Skeletal muscle tissue (tissue), 4 donors: ENCODE data around the gene FAM3B. TPM values are rescaled to one million over a fixed set of nuclear protein-coding genes. Genes with fewer than 3 reads are reported as not detected.

Experiments used
- H3K27ac ChIP-seq: one replicate; pipeline ENCODE4 v1.7.0; 2013; ENCODE audit warnings: mild to moderate bottlenecking, low read depth, low read length, inconsistent platforms
- H3K27me3 ChIP-seq, 3 donors: one replicate each; pipeline ENCODE4 v1.7.0; 2013; ENCODE audit warnings: low read length in 3 of 3; ENCODE audit not compliant: control insufficient read depth in 3 of 3, insufficient read depth in 3 of 3
- H3K36me3 ChIP-seq, 3 donors: one replicate each; pipeline ENCODE4 v1.7.0; 2013; ENCODE audit warnings: low read length in 3 of 3; ENCODE audit not compliant: control insufficient read depth in 3 of 3, insufficient read depth in 3 of 3
- H3K4me1 ChIP-seq, 3 donors: one replicate each; pipeline ENCODE4 v1.7.0; 2013; ENCODE audit warnings: low read length in 3 of 3, mild to moderate bottlenecking in 3 of 3; ENCODE audit not compliant: control insufficient read depth in 3 of 3, insufficient read depth in 3 of 3
- H3K4me3 ChIP-seq, 3 donors: one replicate each; pipeline ENCODE4 v1.7.0; 2013; ENCODE audit warnings: low read length in 3 of 3
- H3K9ac ChIP-seq, 3 donors: one replicate each; pipeline ENCODE4 v1.7.0; 2013; ENCODE audit warnings: low read length in 3 of 3, mild to moderate bottlenecking in 3 of 3, moderate library complexity in 2 of 3, low read depth in 1 of 3
- H3K9me3 ChIP-seq, 3 donors: one replicate each; pipeline ENCODE4 v1.7.0; 2013; ENCODE audit warnings: low read length in 3 of 3; ENCODE audit not compliant: control insufficient read depth in 3 of 3
- total RNA-seq: library from RNA; depleted of rRNA; stranded (reverse); fragments of >200 nt; gene quantifications from one replicate; pipeline ENCODE4 v1.2.3, GENCODE V29; 2014
- donor health status: Osteomylitis.

FAM3B gene
- total RNA-seq, 1 donor from 2014 or later, result not detected

DNA sequence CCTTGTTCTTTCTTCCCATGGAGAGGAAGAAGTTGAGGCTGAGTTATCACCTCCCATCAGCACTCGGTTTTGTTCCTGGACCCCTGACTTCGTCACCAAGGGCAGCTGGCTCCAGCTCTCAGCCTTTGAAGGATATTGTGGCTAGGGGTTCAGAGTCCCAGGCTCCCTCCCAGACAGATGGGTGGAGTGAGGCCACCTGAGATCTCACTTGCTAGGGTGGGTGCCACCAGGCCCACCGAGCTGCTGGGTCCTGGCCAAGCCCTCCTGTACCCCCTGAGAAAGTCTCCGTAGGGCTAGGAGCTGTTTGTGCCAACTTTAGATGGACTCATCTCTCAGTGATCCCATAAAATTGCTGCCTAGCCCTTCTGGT, 52.1 kb downstream of the FAM3B start:
- no peaks in the 10 kb centered on the region for H3K9me3 ChIP-seq
- peak overlapping the region; percentile 65 for H3K27ac ChIP-seq
- peaks cover 0 to 2% (median 0%) of the 10 kb centered on the region in 3 donors for H3K36me3 ChIP-seq
- peak overlapping the region in 2 of 3 donors; percentile 32 to 54 for H3K9ac ChIP-seq
- peak overlapping the region in 1 of 3 donors; percentile 49 for H3K4me3 ChIP-seq
- peaks cover 8 to 14% (median 9%) of the 10 kb centered on the region in 3 donors for H3K4me1 ChIP-seq
- peaks cover 0 to 14% (median 13%) of the 10 kb centered on the region in 3 donors for H3K27me3 ChIP-seq

DNA sequence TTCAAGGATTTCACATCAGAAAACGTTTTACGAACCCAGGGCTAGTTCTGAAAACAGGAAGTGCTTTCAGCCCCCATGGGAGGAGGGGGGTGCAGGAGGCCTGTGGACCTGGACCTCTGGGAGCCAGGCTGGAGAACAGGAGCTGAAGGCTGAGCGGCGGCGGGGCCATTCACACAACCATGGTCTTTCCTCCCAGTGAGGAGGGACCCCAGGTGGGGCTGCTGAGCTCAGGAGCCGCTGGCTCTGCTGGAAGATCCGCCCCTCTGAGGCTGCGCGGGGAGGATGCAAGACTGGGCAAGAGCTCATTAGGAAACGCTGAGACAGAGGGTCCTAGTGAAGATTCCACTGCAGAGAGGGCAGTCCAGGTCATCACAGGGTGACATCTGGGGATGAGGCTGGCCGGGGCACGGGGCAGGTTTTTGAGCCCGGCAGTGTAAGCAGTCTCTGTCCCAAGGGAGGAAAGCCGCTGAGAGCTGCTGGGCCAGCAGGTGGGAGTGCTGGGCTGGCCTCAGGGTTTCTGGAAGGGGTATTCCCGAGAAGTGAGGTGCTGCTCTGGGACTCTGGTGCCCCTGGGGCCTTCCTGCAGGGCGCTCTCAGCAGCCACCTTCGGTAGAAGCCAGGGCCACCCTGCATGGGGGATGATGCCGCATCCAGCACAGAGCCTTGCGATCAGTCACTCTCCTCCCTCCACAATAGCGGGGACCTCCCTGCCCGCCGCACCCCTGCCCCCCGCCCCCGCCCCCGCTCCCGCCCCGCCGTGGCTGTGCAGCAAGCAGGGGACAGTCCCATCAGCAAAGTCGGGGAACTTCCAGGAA, 52.7 kb downstream of the FAM3B start:
- Histone ChIP-seq H3K27ac (peak overlapping the region; percentile 65), H3K9me3 (no peaks in the 10 kb centered on the region), H3K36me3 (peaks cover 0 to 2% (median 0%) of the 10 kb centered on the region in 3 donors), H3K4me1 (peaks cover 7 to 10% (median 9%) of the 10 kb centered on the region in 3 donors), H3K9ac (peak overlapping the region; percentile 3 to 54 (median 32)), H3K27me3 (peaks cover 0 to 13% (median 12%) of the 10 kb centered on the region in 3 donors), H3K4me3 (peak overlapping the region; percentile 45 to 54 (median 51))

- Histone ChIP-seq H3K36me3 (peaks cover 0 to 2% (median 0%) of the 10 kb centered on the region in 3 donors), H3K4me3 (peak overlapping the region; percentile 41 to 51 (median 44)), H3K27ac (peak overlapping the region; percentile 58), H3K27me3 (peaks cover 0 to 13% (median 12%) of the 10 kb centered on the region in 3 donors), H3K9me3 (no peaks in the 10 kb centered on the region), H3K4me1 (peaks cover 7 to 10% (median 9%) of the 10 kb centered on the region in 3 donors), H3K9ac (no peak overlapping the region)
Observed at GRCh38 chr21:41369920-41370839, 53.6 kb downstream of the FAM3B start.

GRCh38 chr21:41370840-41371684, 54.5 kb downstream of the FAM3B start:
- Histone ChIP-seq H3K27me3 (peaks cover 0 to 13% (median 12%) of the 10 kb centered on the region in 3 donors), H3K9me3 (no peaks in the 10 kb centered on the region), H3K4me3 (no peak overlapping the region), H3K36me3 (peaks cover 0 to 2% (median 0%) of the 10 kb centered on the region in 3 donors), H3K9ac (no peak overlapping the region), H3K27ac (no peak overlapping the region), H3K4me1 (peaks cover 7 to 10% (median 9%) of the 10 kb centered on the region in 3 donors)

- Histone ChIP-seq H3K27me3 (peaks cover 0 to 13% (median 12%) of the 10 kb centered on the region in 3 donors), H3K4me1 (peaks cover 7 to 10% (median 9%) of the 10 kb centered on the region in 3 donors), H3K36me3 (peaks cover 0 to 2% (median 0%) of the 10 kb centered on the region in 3 donors), H3K9me3 (no peaks in the 10 kb centered on the region), H3K4me3 (no peak overlapping the region), H3K9ac (no peak overlapping the region), H3K27ac (no peak overlapping the region)
Observed at GRCh38 chr21:41371685-41372030, 55.1 kb downstream of the FAM3B start.

DNA sequence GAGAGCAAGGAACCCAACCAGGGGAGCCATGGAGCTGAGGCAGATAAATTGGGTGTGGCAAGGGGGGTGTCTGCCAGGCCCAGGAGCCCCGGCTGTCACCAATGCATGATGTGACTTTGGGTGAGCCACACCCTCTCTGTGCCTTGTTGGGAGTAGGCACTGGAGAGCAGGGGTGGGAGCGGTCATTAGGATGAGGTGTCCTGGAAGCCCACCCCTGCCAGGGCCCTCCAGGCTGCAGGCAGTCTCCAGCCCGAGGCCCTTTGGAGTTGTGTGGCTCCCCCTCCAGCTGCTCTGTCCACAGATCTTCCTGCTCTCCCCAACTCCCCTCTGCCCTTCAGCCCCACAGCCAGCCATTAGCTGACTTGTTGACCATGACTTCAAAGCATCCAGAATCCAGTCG, 56.7 kb downstream of the FAM3B start:
- no peaks in the 10 kb centered on the region for H3K9me3 ChIP-seq

DNA sequence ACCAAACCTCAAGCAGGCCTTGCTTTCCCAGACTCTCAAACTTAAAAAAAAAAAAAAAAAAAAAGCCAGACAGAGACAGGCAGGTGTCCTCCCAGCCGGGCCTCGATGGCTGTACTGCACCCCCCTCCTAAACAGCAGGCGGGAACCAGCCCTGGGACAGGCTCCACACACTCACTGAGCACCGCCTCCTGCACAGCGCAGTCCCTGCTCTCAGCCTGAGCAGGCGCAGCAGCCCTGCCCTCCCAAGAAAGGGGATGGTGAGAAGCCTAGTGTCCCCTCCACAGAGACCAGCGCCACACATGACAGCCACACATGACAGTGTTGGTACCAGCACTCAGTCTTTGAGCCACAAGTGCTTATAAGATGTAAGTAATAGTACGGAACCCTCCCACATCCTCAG, 57.2 kb downstream of the FAM3B start:
- Histone ChIP-seq H3K4me1 (peaks cover 0 to 8% (median 1%) of the 10 kb centered on the region in 3 donors), H3K27ac (no peak overlapping the region), H3K4me3 (no peak overlapping the region), H3K36me3 (peaks cover 0 to 9% (median 3%) of the 10 kb centered on the region in 3 donors), H3K9me3 (no peaks in the 10 kb centered on the region), H3K9ac (no peak overlapping the region), H3K27me3 (peaks cover 0 to 8% (median 4%) of the 10 kb centered on the region in 3 donors)

More for the DNA sequence above, 56.7 kb downstream of the FAM3B start:
- Histone ChIP-seq H3K27me3 (peaks cover 0 to 10% (median 4%) of the 10 kb centered on the region in 3 donors), H3K4me1 (peaks cover 4 to 10% (median 6%) of the 10 kb centered on the region in 3 donors), H3K4me3 (no peak overlapping the region), H3K36me3 (peaks cover 0 to 6% (median 3%) of the 10 kb centered on the region in 3 donors), H3K27ac (no peak overlapping the region), H3K9ac (no peak overlapping the region)

DNA sequence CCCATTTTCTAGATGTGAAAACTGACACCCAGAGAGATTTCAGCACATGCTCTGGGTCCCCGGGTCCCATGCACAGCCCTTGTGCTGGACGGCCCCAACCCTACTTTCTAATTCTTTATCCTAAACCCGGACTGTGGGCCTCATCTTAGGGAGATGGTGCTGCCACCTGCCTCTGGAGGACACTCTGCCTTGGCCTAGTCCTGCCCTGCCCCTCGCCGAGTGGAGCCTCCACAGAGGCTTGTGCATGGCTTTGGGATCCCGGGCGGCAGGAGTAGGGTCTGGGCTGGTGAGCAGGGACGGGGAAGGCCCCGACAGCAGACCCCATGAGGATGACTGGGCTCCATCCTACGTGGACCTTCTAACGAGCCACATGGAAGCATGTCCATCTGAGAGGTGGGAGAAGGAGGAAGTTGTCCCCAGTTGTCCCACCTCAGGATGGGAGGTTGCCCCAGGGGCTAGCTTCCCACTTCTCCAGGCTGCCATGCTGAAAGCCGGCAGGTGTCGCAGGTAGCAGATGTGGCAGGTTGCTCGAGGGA, 57.6 kb downstream of the FAM3B start:
- Histone ChIP-seq H3K9ac (no peak overlapping the region), H3K27me3 (peaks cover 0 to 5% (median 4%) of the 10 kb centered on the region in 3 donors), H3K27ac (no peak overlapping the region), H3K36me3 (peaks cover 0 to 13% (median 3%) of the 10 kb centered on the region in 3 donors), H3K4me1 (peaks cover 0 to 3% (median 0%) of the 10 kb centered on the region in 3 donors), H3K4me3 (no peak overlapping the region), H3K9me3 (no peaks in the 10 kb centered on the region)
